GM20000 (cell line): Measurements from ENCODE around the gene DUSP28.

ENCODE experiments used
- DNase-seq: peaks from one replicate; pipeline ENCODE4 v3.0.0; 2012; ENCODE audit warnings: low spot score
- CTCF ChIP-seq: IDR thresholded peaks from 2 replicates; pipeline ENCODE4 v1.5.1; 2012; ENCODE audit warnings: mild to moderate bottlenecking, control low read depth; ENCODE audit errors: extremely low read depth, missing control alignments

The DUSP28 gene

GRCh38 chr2:240588006-240588655 is 28.0 kb downstream of the DUSP28 start:
- DNase-seq, result no peak
- TF ChIP-seq CTCF, result no peak

GRCh38 chr2:240588669-240589068 is 28.5 kb downstream of the DUSP28 start:
- DNase-seq, result no peak
- no peak for TF ChIP-seq CTCF

GRCh38 chr2:240589375-240589774 is 29.2 kb downstream of the DUSP28 start:
- no peak for DNase-seq
- no peak for TF ChIP-seq CTCF

- TF ChIP-seq CTCF, result no peak
- DNase-seq, result no peak
These were observed 29.8 kb downstream of the DUSP28 start for GRCh38 chr2:240589850-240590525.

GRCh38 chr2:240590681-240591111 is 30.5 kb downstream of the DUSP28 start:
- no peak for DNase-seq
- TF ChIP-seq CTCF, result no peak

- TF ChIP-seq CTCF, result no peak
- no peak for DNase-seq
These were observed 31.1 kb downstream of the DUSP28 start for GRCh38 chr2:240591226-240591625.

- no peak for TF ChIP-seq CTCF
- DNase-seq, result no peak
These were observed 31.6 kb downstream of the DUSP28 start for GRCh38 chr2:240591784-240592183.
